H4 (cell line): ENCODE data around the gene ANKRD44. TPM values are rescaled to one million over a fixed set of nuclear protein-coding genes. Genes with fewer than 3 reads are reported as not detected.

Source experiments
- DNase-seq: peaks from one replicate; pipeline ENCODE4 v3.0.0-alpha.2; 2015; ENCODE audit warnings: low spot score
- total RNA-seq: library from RNA; depleted of rRNA; stranded (reverse); fragments of >200 nt; shearing (Covaris generic); gene quantifications from 2 replicates; pipeline ENCODE4 v1.2.3, GENCODE V29; 2014

ANKRD44 gene
- total RNA-seq, 1 experiment from 2014 or later = 4.0 TPM

DNA sequence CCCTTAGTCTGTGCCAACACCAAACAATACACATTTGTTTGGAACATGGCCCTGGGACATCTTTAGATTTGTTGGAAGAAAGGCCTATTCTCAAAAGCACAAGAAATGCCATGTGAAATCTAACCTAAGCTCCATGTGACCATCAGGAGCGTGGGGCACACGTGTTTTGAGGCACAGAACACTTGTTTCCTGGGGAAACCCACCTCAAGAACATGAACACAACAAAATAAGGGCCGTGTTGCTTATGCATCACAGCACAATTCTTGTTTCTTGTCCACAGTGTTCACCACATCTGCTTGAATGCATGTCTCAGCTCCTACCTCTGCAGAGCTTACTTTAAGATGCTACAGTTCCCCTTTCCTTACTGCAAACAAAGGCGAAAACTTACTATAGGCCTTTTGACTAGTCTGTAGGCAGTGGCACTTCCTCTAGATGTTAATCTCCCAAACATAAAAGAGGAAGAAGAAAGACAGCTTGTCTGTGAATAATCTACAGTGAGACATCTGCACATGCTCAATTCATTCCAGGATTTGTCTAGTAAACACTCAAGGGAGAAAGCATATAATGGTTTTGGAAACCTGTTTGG is 165.0 kb downstream of the ANKRD44 start:
- no peak for DNase-seq

DNA sequence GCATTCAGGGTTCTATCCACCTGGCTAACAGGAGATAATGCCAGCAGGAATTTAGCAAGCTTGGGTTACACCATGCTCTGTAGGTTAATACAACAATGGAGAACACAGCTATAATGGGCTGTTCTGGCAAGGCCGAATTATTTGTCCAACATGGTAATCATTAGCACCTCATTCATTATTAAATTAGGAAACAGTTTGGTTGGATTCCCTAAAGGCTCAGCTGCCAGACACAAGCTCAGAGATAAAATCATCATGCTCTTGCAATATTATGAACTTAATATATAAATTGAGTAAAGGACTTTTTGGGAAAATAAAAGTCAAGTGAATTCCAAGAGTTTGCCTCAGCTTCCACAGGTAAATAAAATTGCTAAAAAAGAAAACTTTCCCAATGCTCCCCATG is 166.4 kb downstream of the ANKRD44 start:
- DNase-seq = no peak

DNA sequence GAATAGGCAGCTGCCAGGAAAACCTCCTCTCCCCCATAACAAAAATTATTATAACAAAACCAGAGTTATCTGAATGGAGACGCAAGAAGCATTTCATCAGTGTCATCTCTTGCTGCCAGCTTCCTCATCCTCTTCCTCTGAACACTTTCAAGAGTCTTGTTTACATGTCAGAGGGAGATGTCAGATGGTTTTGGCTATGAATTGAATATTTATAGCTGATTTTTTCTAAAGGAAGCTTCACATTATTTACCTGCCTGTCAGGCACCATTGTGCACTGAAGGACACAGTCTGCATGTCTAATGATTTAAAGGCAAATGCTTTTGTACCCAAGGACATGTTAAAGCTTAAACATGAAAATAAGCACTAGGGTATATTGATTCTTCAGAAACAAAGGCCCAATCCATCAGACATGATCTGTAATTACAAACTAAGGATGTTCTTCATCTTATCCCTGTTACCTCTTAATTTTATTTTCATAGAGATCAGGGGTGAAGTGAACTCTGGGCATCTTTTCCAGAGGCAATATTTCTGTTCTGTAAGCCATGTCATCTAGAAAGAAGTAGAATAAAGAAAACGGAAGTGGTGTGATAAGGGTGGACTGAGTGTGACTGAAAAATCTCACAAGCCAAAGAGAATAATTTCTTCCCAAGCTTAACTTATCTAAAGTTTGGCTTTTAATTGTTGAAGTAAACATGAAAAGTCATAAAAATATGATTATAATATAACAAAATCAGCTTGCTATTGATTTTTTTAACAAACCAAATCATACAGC is 168.7 kb downstream of the ANKRD44 start:
- DNase-seq = no peak

DNA sequence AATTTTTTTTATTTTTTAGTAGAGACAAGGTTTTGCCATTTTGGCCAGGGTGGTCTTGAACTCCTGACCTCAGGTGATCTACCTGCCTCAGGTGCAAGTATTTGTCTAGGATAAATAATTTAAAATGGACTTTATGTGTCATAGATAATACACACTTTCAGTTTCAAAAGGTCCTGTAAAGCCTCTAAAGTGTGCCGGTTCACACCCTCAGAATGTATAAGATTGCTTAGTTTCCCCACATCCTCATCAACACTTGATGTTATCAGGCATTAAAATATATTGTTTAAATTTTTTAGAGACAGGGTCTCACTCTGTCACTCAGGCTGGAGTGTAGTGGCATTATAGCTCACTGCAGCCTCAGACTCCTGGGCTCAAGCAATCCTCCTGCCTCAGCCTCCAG is 170.5 kb downstream of the ANKRD44 start:
- no peak for DNase-seq

DNA sequence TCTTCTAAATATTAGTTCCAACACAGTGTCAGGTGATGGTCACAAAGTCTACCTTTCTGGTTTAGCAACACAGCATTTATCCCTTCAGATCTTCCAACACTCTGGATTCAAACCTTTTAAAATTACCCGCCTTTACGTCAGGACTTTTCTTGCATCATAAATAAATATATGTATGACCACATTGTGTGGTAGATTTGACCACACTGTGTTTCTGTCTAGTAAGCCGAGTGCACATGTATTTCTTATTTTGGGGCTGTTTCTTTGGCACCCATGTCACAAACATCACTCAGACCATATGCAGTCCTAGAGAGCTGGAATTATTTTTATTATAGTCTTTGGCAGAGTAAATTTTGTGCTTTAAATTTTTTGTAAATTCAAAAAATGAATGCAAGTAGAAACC is 172.1 kb downstream of the ANKRD44 start:
- DNase-seq = no peak

DNA sequence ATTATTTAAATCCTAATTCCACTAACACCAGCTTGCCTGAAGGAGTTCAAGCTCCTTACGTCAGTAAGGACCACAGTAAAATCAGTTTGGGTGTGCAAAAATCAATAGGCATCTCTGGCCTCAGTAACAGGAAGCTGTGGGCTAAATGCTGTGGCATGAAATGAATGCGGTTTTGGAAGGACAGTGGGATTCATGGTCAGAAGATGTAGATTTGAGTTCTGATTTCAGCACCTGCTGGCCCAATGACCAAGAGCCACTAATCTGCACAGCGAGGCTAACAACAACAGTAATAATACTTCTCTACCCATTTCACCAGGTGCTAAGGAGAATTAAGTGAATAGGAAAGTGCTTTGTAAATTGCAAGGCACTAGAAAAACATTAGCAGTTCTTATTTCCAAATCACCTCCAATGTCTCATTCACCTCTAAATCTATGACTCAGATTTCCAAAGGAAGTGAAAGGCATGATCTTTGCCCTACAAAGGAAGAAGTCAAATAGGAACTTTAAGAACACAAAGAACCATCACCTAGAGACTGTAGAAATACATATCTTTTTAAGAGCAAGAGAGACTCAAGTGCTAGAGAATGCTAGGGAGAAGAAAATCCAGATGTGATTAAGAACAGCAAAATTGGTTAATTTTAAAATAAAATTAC is 172.6 kb downstream of the ANKRD44 start:
- no peak for DNase-seq

DNA sequence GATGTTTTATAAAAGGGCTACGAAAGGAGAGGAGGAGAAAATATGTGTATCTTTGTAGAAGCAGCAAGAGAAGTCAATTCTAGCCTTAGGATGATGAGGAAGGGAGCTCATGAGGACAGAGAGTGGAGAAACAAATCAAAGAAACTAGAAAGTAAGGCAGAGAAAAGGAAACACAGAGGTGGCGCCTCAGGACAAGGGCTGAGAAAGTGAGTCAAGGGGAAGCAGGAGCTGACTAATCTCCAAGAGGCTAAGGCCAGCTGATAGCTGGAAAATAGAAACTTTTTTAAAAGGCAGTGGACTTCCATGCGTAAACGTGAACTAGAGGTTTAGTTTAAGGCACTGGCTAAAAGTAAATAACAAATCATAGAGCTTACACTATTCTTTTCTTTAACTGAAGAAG is 173.3 kb downstream of the ANKRD44 start:
- no peak for DNase-seq

DNA sequence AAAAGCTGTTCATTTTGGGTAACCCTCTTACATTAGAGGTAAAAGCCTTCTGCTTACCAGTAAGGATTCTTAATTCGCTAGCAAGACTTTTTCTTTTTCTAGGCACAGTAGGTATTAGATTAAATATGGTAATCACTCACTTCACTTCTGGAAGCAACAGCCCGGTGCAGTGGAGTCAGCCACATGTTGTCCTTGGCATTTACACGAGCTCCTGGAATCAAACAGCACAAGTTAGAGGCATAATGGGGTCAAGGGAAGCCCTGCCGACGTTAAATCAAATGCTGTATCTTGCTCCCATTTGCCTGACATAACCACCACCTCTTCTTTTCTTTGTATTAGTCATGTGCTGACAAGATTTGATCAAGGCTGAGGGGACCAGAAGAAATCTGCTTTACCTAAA is 174.1 kb downstream of the ANKRD44 start:
- no peak for DNase-seq

DNA sequence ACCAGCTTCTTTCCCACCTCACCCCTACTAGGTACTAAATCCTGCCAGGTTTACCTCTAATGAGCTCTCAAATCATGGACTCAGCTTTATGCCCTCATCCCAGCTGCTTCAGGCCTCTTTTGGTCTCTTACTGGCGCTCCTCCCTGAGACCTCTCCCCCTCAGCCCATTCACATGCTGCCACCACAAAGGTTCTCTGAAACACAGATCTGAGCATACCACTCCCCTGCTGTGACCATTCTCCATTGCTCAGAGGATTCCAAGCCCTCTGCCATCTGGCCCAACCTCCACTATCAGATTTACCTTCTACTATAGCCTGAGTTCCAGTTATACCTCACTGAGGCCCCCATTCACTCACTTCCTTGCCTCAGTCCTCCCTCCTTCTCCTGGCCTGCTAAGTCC is 174.8 kb downstream of the ANKRD44 start:
- DNase-seq = no peak

DNA sequence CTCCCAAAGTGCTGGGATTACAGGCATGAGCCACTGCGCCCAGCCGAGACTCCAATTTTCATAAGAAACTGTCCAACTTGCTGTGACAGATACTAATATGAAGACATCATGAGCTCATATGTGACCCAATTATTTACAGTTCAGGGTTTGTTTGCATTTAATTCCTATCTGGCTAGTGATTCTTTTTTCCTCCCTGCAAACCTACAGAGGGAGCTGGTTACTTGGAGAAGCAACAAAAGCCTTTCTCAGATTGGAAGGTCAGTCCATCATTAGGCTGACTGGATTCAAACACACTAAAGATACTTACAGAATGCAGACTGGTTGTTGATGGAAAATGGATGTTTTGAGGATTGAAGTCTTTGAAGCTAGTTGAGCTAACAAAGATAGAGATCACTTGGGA is 176.4 kb downstream of the ANKRD44 start:
- DNase-seq = no peak

DNA sequence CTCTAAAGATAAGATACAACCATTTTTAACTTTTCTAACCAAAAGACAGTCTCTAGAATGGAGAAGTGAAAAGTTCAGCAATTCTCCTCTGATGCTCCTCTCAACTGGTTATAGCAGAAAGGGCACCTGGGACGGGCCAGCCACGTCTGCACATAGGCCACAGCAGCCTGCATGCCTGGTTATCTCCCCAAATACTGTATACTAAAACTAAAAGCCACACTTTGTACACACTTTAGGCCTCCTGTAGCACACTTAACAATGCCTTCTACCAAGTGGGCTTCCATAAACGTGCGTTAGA is 179.1 kb downstream of the ANKRD44 start:
- no peak for DNase-seq

DNA sequence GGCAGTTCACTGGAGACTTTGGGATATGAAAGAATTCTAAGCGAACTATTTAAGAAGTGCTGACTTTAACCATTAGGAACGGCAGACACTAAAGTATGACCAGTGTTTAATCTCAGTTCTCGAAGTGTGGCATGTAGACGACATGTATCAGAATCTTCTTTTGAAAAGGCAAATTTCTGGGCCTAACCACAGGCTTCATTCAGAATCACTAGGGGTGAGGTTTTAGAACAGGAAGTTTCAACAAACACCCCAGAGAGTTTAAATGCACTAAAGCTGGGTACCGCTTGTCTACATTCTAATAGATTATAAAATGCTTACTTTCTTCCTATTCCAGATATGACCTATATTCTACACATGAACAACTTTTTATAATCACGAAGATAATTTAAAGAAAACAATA is 180.3 kb downstream of the ANKRD44 start:
- no peak for DNase-seq

DNA sequence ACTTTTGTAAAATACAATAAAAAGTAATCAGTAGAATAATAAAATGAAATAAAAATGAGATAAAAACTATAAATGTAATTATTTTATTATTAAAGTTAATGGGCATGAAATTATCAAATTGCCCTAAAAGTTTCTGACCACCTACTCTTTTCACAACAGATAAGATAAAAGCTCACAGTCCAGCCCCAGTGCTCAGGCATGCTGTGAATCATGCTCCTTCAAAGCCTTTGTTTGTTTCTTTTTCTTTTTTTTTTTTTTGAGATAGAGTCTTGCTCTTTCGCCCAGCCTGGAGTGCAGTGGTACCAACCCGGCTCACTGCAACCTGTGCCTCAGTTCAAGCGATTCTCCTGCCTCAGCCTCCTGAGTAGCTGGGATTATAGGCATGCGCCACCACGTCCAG is 181.7 kb downstream of the ANKRD44 start:
- DNase-seq = no peak

DNA sequence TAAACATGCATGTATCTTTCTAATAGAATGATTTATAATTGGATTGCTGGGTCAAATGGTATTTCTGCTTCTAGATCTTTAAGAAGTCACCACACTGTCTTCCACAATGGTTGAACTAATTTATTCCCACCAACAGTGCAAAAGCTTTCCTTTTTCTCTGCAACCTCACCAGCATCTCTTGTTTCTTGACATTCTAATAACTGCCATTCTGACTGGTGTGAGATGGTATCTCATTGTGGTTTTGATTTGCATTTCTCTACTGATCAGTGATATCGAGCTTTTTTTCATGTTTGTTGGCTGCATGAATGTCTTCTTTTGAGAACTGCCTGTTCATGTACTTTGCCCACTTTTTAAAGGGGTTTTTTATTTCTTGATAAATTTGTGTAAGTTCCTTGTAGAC is 182.5 kb downstream of the ANKRD44 start:
- no peak for DNase-seq

DNA sequence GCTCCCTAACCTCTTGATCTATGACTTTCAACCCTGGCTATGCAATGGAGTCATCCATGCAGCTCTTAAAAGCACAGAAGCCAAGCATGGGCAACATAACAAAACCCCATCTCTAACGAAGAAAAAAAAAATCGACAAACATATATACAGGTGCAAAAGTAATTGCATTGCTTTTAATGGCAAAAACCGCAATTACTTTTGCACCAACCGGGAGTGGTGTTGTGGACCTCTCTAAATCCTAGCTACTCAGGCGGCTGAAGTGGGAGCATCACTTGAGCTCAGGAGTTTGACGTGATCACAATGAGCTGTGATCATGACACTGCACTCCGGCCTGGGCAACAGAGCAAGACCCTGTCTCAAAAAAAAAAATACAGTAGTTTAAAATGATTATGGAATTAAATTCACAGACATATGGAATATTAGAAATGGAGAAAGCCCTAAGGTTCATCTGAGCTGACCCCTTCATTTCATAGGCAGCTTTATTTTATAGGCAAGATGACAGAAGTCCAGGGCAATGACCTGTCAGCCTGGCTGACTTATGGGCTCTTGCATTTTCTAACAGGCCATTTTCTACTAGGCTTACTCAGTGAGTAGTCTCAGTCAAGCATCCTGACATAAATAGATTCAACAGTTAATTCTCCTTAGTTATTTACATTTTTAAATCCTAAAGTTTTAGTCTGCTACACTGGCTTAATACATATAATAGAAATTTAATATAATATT is 183.8 kb downstream of the ANKRD44 start:
- DNase-seq = no peak

DNA sequence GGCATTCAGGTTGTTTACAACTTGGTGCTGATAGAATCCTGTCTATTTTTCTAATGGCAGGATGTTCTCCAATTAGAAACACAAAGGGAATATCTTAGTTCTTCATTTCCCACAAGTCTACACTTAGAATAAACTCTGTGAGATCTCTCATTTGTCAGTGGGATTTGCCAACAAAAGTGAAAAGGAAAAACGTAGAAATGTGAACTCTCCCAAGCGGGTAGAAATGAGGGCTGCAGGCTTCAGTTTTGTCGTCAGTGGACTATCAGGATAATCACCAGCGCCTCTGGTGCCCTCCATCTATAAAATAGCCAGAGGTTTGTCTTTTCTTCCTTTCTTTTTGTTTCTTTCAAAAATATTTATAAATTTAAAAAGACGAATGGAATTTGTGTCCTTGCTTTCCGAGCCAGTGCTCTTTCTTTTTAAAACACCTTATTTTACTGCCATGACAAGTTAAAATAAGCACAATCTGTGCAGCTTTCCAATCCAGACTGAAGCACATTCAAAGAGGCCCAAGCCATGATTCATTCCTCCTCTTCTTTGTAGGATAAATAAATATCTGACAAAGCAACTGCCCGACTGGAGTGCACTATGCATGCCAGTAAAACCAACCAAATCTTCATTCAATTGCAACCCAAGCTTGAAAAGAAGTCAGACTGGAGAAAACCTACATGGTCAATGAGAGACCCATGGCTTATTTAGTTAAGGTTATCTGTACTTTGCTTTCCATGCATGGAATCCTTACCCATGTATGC is 185.8 kb downstream of the ANKRD44 start:
- peak; percentile 11 for DNase-seq

DNA sequence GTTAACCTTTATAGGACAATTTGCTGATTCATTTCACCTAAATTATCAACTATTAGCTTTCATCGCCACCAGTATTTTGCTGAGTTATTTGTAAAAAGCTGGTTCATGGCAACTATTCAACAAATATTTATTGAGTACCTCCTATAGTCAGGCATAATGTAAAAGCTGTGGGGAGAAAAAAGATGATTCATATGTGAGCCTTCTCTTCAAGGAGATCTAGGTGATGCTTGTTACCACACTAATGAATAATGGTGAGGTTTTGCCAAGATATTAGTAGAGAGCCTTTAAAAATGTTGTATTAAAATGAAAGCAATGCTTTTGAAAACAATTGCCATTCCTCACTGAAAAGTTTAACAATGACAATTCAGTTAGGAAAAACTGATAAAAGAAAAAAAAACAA is 187.8 kb downstream of the ANKRD44 start:
- DNase-seq = no peak

DNA sequence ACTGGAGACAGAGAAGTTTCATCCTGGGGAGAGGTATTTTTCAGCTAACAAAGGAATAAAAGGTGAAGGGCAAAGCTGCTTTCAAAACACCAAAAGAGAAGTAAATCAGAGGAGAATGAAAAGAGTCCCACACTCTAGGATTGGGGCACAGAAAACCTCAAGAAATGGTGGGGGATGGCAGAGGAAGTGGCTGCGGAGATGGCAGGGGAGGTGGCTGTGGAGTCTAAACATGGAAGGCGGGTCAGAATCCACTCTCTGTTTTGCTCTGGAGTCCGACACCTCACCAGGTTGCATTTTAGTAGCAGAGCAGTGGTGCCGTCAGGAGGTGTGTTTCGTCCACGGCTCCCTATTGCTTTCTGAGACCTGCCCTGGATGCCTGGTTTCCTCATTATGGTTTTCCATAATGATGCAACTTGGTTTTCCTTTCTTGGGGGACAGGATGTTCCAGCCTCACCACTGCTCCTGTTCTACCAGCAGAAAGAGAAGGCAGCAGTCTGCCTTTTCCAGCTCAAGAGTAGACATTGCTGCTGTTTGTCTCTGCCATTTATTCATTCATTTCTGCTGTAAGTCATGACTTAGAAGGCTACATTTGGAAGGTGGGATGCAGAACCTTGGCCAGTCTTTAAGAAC is 188.7 kb downstream of the ANKRD44 start:
- DNase-seq = no peak

DNA sequence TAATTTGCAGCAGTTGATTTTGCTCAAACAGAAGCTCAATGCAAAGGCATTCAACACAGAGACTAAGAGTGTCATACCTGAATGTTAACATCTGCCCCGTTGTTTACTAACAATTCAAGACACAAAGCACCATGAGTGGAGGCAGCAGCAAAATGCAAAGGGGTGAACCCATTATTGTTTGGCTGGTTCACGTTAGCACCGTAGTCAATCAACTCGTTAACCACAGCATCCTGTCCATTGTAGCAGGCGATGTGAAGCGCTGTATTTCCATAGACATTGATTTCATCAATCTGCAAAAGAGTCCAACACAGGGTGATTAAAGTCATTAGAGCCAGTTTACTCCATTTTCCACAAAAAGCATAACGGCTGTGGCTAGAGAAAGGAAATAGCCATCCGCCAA is 189.3 kb downstream of the ANKRD44 start:
- no peak for DNase-seq

DNA sequence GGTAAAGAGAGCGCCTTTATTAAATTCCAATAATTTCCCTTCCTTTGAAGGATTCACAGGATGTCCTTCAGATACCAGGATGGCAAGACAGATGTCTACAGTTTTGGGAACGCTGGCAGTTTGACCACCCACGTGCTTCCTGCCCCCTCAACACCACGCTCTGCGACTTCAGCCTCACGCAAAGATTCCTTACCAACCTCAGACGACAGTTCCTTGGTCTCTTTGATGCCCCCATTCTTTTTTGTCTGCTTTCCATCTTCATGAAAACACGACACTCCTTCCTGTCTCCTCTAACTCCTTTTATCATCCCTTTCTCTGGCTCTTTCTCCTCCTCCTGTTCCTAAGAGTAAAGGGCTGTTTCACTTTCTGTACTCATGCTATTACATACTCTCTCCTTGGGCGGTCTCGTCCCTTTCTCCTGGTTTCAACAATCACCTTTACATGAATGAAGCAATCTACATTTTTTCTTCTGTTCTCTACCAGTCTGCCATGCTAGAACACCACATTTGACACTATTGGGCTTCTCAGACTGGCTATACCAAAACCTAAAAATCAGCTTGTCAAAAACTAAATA is 194.2 kb downstream of the ANKRD44 start:
- DNase-seq = no peak

DNA sequence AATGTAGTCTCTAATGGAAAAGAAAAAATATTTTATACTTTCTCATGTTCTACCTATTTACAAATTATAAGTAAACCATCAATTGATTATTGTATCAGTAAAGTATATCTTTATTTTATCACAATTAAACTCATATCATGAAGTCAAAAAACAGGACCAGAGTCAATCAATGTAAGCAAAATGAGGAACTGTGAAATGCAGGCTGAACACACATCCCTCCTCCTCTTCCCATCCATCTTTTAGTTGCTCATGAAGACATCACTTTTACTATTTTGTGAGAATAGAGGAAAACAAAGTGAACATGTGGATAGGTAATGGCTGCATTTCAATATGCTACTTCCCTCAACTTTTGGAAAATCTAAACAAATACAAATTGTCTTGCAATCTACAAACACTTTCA is 195.3 kb downstream of the ANKRD44 start:
- no peak for DNase-seq
